Measurements from ENCODE around the gene SURF1. TPM values are rescaled to one million over a fixed set of nuclear protein-coding genes. Genes with fewer than 3 reads are reported as not detected.

The SURF1 gene
- total and polyA plus RNA-seq, 9 of the 15 experiments (the other 6 are each of a cell fraction or from before 2014, with no cell fraction given), result 16.1 to 31.3 (median 20.9) TPM

DNA sequence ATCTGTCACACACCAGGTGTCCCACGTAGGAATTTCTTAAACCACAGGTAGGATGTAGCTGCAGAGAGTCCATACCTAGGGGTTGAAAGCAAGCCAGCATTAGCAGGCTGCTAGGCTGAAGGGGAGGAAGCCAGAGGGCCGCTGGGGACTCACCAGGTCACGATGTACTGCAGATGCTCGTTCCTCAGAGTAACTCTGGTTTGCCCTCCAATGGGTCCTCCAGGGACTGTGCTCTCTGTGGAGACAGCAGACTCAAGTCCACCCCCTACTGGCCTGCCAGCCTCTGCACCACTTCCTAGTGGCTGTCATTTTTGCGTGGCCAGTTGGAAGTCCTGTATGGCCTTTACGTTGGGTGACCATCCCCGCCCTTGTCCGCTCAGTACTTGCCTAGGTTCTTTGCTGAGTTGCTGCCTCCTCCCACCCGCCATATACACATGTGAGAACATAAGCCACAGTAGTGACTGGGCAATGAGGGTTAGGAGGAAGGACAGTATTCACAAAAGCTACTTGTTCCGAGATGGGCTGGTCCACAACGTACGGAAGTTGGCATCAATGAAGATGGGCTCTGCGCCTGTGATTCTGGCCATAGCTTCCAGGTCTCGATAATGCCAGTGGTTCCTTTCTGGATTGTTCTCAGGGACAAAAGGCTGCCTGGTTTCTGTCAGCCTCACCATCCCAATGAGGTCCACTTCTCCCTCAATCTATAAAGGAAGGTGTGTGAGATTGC, 4.2 kb downstream of the SURF1 start (continued):
- TF ChIP-seq CHD2 (IDR thresholded peaks at IDR 0.05; ENCODE audit: low read depth, low read length) (no peak), CBX5 (IDR thresholded peaks at IDR 0.05; ENCODE audit: borderline replicate concordance, low read depth) (0 out of 2 replicates have a peak, but pooled peaks have one; percentile 53), SFPQ (IDR thresholded peaks at IDR 0.05; ENCODE audit: low read depth, low read length) (no peak), OTX1 (CRISPR knock-in tag; IDR thresholded peaks at IDR 0.05) (peak; percentile 85; the same call in 1 of the 2 replicates), TRIM24 (IDR thresholded peaks at IDR 0.05) (0 out of 4 replicates have a peak, but pooled peaks of 1 of the 2 experiments have one; percentile 10), BRD4 (IDR thresholded peaks at IDR 0.05) (no peak), SUPT5H (IDR thresholded peaks at IDR 0.05) (peak; percentile 86), PHB (CRISPR knock-in tag; IDR thresholded peaks at IDR 0.05) (no peak), TCF7L2 (IDR thresholded peaks at IDR 0.05; ENCODE audit: low read depth, low read length) (no peak), ZNF253 (CRISPR knock-in tag; conservative IDR thresholded peaks at IDR 0.05) (no peak; the same call in 1 of the 2 replicates), TEAD4 (IDR thresholded peaks at IDR 0.05; ENCODE audit: low read length) (peak; percentile 24; the same call in 1 of the 2 replicates), TEAD4 (CRISPR knock-in tag; IDR thresholded peaks at IDR 0.05; ENCODE audit: borderline replicate concordance) (no peak), HDAC2 (IDR thresholded peaks at IDR 0.05) (no peak), ERF (CRISPR knock-in tag; IDR thresholded peaks at IDR 0.05) (peak; percentile 18; the same call in 1 of the 2 replicates), GABPA (tag; conservative IDR thresholded peaks at IDR 0.05; ENCODE audit: low read depth) (no peak), ZNF143 (CRISPR knock-in tag; IDR thresholded peaks at IDR 0.05) (no peak), HOXB6 (CRISPR knock-in tag; IDR thresholded peaks at IDR 0.05; ENCODE audit: borderline replicate concordance) (no peak), EZH2 (IDR thresholded peaks at IDR 0.05; ENCODE audit: borderline replicate concordance, low read depth, low read length) (no peak), CBX8 (IDR thresholded peaks at IDR 0.05; ENCODE audit: borderline replicate concordance, extremely low read depth, low read depth, low read length, poor library complexity, severe bottlenecking) (no peak), SRSF1 (IDR thresholded peaks at IDR 0.05; ENCODE audit: low read depth, low read length) (no peak), PHB2 (IDR thresholded peaks at IDR 0.05; ENCODE audit: low read depth) (no peak), FOXA1 (IDR thresholded peaks at IDR 0.05; ENCODE audit: borderline replicate concordance) (no peak), CBFA2T3 (IDR thresholded peaks at IDR 0.05) (no peak), HNRNPUL1 (IDR thresholded peaks at IDR 0.05; ENCODE audit: low read length) (no peak), JUNB (CRISPR knock-in tag; conservative IDR thresholded peaks at IDR 0.05) (no peak), MTF1 (CRISPR knock-in tag; IDR thresholded peaks at IDR 0.05; ENCODE audit: borderline replicate concordance) (no peak)
- TF ChIP-seq, protein P1, sequence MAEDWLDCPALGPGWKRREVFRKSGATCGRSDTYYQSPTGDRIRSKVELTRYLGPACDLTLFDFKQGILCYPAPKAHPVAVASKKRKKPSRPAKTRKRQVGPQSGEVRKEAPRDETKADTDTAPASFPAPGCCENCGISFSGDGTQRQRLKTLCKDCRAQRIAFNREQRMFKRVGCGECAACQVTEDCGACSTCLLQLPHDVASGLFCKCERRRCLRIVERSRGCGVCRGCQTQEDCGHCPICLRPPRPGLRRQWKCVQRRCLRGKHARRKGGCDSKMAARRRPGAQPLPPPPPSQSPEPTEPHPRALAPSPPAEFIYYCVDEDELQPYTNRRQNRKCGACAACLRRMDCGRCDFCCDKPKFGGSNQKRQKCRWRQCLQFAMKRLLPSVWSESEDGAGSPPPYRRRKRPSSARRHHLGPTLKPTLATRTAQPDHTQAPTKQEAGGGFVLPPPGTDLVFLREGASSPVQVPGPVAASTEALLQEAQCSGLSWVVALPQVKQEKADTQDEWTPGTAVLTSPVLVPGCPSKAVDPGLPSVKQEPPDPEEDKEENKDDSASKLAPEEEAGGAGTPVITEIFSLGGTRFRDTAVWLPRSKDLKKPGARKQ (CRISPR knock-in tag; IDR thresholded peaks at IDR 0.05), result no peak
- TF ChIP-seq, protein P2, sequence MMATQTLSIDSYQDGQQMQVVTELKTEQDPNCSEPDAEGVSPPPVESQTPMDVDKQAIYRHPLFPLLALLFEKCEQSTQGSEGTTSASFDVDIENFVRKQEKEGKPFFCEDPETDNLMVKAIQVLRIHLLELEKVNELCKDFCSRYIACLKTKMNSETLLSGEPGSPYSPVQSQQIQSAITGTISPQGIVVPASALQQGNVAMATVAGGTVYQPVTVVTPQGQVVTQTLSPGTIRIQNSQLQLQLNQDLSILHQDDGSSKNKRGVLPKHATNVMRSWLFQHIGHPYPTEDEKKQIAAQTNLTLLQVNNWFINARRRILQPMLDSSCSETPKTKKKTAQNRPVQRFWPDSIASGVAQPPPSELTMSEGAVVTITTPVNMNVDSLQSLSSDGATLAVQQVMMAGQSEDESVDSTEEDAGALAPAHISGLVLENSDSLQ (IDR thresholded peaks at IDR 0.05), result peak; percentile 56
